ES-I3 (cell line): Measurements from ENCODE around the gene SH3TC1.

Experiments used
- H3K36me3 ChIP-seq: 2 replicates; pipeline ENCODE4 v1.6.1; 2013; ENCODE audit warnings: mild to moderate bottlenecking, low read length, control low read depth, moderate library complexity; ENCODE audit not compliant: insufficient read depth
- H3K4me1 ChIP-seq: 2 replicates; pipeline ENCODE4 v1.6.1; 2013; ENCODE audit warnings: mild to moderate bottlenecking, control low read depth, low read length; ENCODE audit not compliant: insufficient read depth
- H3K9ac ChIP-seq: 2 replicates; pipeline ENCODE4 v1.6.1; 2013; ENCODE audit warnings: low read depth, mild to moderate bottlenecking, low read length, moderate library complexity
- H3K9me3 ChIP-seq: 2 replicates; pipeline ENCODE4 v1.6.1; 2013; ENCODE audit warnings: mild to moderate bottlenecking, low read length, moderate library complexity; ENCODE audit not compliant: control insufficient read depth, insufficient read depth

Gene SH3TC1

DNA sequence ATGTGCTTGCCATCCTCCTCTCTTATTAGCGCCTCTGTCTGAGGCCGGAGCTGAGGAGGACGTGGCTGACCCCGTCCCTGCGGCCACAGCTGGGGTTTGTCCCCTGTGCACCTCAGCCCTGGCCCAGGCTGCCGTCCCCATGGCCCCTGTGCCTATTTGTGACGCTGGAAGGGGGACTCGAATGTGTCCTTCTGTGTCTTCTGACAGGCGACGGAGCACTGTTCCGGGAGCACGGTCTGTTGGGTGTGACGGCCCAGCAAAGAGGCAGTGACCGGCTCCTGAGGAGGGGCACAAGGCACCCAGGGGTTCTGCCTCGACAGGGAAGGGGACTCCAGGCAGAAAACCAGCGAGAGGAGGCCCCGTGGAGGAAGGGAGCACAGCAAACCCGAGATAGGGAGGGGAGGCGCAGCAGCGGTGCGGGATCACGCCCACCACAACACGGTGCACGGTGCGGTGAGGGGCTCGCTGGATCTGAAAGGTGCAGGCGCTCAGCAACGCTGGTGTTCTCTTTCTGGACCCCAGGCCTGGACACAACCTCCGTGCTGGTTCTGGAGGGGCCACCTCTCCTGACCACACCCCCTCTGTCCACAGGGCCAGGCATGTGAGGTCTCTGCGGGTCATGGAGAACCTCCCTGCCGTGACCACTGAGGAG is 5.6 kb downstream of the SH3TC1 start:
- H3K4me1 ChIP-seq, result peaks cover 3% of the 10 kb centered on the region; the same call in 1 of the 2 replicates
- H3K36me3 ChIP-seq, result no peaks in the 10 kb centered on the region
- no peak overlapping the region for H3K9ac ChIP-seq
- no peaks in the 10 kb centered on the region for H3K9me3 ChIP-seq

- Histone ChIP-seq H3K9ac (no peak overlapping the region), H3K9me3 (no peaks in the 10 kb centered on the region), H3K36me3 (no peaks in the 10 kb centered on the region)
Observed at GRCh38 chr4:8205241-8205707, 6.2 kb downstream of the SH3TC1 start.

DNA sequence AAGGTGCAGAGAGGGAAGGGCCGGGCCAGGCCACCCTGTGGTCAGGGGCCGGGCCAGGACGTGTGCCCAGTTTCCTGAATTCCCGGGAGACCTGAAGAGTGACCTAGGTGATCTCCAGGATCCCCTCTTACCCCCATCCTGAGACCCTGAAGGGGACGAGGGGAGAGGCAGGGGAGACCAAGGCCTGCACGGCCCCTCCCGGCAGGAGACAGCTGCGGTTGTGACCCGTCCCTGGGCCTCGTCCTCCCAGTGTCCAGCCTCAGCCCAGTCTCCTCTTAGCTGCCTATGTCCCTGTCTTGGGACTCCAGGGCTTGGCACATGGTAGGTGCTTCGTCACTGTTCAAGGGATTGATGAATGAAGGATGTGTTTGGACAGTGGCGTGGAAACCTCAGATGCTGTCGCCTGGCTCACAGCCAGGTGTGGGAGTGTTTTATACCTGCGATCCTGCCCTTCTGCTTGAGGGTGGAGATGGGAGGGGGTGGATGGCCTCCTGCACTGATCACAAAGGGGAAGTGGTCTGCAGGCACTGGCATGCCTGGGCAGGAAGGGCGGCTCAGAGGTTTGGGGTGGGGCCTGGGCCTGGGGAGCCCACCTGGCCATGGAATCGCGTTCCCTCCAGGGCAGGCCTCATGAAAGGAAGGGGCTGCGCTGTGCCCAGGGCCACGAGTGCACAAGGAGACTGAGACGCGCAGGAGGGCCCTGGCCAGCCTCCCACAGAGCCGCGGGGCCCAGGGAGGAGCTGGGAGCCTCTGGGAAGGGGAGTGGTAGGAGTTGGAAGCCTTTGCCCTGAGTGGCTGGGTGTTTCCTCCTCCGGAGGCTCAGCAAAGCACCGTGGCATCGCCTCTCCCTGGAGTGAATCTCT is 6.9 kb downstream of the SH3TC1 start:
- Histone ChIP-seq H3K36me3 (no peaks in the 10 kb centered on the region), H3K9ac (no peak overlapping the region), H3K9me3 (no peaks in the 10 kb centered on the region)

More at GRCh38 chr4:8205241-8205707, 6.2 kb downstream of the SH3TC1 start:
- peaks cover 3% of the 10 kb centered on the region; the same call in 1 of the 2 replicates for H3K4me1 ChIP-seq

DNA sequence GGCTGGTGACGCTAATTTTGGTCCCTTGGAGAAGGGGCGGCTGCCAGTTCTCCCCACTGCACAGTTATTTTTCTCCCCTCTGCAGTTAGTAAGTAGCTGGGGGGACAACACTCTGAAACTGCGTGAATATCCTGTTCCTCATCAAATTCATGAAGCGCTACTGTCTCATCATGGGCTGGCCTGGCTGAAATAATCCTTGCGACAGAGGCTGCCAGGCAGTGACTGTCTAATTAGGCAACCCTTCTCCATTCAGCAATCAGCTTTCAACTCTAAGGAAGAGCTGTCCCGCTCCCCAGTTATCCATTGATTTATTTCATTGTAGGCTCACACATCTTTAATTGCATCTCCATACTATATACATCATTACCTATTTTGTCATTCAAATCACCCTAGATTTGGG is 8.2 kb downstream of the SH3TC1 start:
- no peak overlapping the region for H3K9ac ChIP-seq
- no peaks in the 10 kb centered on the region for H3K9me3 ChIP-seq
- H3K4me1 ChIP-seq, result peaks cover 3% of the 10 kb centered on the region; the same call in 1 of the 2 replicates
- no peaks in the 10 kb centered on the region for H3K36me3 ChIP-seq

More for the DNA sequence above, 6.9 kb downstream of the SH3TC1 start:
- H3K4me1 ChIP-seq, result peaks cover under 1% of the 10 kb centered on the region; the same call in 1 of the 2 replicates

DNA sequence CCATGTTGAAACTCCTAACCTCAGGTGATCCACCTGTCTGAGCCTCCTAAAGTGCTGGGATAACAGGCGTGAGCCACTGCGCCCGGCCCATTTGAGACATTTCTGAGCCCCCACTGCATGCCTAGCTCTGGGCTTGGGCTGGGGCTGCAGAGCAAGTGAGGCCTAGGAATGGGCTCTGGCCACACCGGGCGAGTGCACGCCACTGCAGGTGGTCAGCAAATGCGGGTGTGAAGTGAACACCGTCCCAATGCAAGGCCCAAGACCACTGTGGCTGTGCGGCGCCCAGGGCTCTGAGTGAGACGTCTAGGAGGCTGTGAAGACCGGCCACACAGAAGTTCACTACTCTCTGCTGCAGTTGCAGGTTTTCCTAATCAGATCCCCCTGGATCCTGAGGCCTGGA is 9.5 kb downstream of the SH3TC1 start:
- no peaks in the 10 kb centered on the region for H3K9me3 ChIP-seq
- H3K36me3 ChIP-seq, result no peaks in the 10 kb centered on the region
- H3K4me1 ChIP-seq, result peaks cover 3% of the 10 kb centered on the region; the same call in 1 of the 2 replicates
- no peak overlapping the region for H3K9ac ChIP-seq

DNA sequence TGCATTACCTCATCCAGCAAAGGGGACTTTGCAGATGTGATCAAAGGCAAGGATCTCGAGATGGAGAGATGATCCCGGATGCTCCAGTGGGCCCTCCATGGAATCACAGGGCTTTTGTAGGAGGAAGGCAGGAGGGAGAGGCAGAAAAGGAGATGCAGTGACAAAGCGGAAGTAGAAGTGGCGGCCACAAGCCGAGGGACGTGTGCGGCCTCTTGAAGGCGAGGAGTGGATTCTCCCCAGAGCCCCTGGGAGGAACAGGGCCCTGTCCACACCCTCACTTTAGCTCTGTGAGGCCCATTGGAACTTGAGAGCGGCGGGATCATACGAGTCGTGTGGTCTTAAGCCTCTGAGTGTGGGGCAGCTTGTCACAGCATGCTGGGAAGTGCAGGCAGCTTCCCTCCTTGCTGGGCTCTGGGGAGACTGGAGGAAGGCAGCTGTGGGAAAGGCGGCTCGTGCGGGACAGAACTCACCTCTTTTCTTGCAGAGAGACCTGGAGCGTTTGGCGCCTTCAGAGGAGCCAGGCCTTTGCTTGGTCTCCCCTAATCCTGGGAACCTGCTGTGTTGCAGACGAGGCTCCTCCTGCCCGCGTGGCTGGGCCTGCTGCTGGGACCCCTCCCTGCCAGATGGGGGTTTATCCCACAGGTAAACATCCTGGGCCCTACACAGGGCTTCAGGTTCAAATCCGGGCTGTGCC is 10.2 kb downstream of the SH3TC1 start:
- no peaks in the 10 kb centered on the region for H3K9me3 ChIP-seq
- no peaks in the 10 kb centered on the region for H3K36me3 ChIP-seq
- H3K4me1 ChIP-seq, result peaks cover 3% of the 10 kb centered on the region; the same call in 1 of the 2 replicates
- no peak overlapping the region for H3K9ac ChIP-seq

GRCh38 chr4:8210010-8210409 is 10.9 kb downstream of the SH3TC1 start:
- Histone ChIP-seq H3K9me3 (no peaks in the 10 kb centered on the region), H3K9ac (no peak overlapping the region), H3K36me3 (no peaks in the 10 kb centered on the region), H3K4me1 (peaks cover 3% of the 10 kb centered on the region; the same call in 1 of the 2 replicates)

- Histone ChIP-seq H3K4me1 (peaks cover 3% of the 10 kb centered on the region; the same call in 1 of the 2 replicates), H3K9ac (no peak overlapping the region), H3K36me3 (no peaks in the 10 kb centered on the region), H3K9me3 (no peaks in the 10 kb centered on the region)
Observed at GRCh38 chr4:8210616-8211015, 11.5 kb downstream of the SH3TC1 start.

DNA sequence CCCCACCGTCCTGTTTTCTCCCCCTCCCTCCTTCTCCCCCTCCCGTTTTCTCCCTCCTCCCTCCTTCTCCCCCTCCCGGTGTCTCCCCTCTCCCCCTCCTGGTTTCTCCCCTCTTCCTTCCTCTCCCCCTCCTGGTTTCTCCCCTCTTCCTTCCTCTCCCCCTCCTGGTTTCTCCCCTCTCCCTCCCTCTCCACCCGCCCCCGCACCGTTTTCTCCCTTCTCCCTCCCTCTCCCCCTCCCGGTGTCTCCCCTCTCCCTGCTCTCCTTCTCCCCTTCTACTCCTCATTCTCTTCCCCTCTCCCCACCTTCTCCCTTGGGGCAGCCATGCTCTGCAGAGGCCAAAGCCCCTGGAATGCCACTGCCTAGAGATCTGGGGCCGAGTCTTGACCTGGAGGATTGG is 12.2 kb downstream of the SH3TC1 start:
- Histone ChIP-seq H3K4me1 (peaks cover 3% of the 10 kb centered on the region; the same call in 1 of the 2 replicates), H3K9me3 (no peaks in the 10 kb centered on the region), H3K9ac (no peak overlapping the region), H3K36me3 (no peaks in the 10 kb centered on the region)

GRCh38 chr4:8211737-8212581 is 12.9 kb downstream of the SH3TC1 start:
- H3K4me1 ChIP-seq, result peaks cover 3% of the 10 kb centered on the region; the same call in 1 of the 2 replicates
- H3K36me3 ChIP-seq, result no peaks in the 10 kb centered on the region
- no peaks in the 10 kb centered on the region for H3K9me3 ChIP-seq
- H3K9ac ChIP-seq, result no peak overlapping the region

DNA sequence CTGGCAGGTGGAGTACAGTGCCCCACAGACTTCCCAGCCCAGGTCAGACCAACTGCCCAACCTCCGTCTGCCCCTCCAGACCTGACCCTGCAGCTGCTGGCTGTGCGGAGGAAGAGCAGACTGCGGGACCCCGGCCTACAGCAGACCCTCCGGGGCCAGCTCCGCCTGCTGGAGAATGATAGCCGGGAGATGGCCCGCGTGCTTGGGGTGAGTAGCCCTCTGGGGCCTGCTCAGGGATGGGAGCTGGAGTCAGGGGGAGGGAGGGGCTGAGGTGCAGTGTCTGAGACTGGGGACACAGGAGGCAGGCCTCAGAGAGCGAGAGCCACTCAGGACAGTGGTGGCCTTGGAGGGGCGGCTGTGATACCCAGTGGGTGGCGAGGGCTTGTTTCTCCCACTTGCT is 13.5 kb downstream of the SH3TC1 start:
- Histone ChIP-seq H3K4me1 (peaks cover 3% of the 10 kb centered on the region; the same call in 1 of the 2 replicates), H3K36me3 (no peaks in the 10 kb centered on the region), H3K9me3 (no peaks in the 10 kb centered on the region), H3K9ac (no peak overlapping the region)

GRCh38 chr4:8213121-8213520 is 14.0 kb downstream of the SH3TC1 start:
- Histone ChIP-seq H3K36me3 (no peaks in the 10 kb centered on the region), H3K9me3 (no peaks in the 10 kb centered on the region), H3K9ac (no peak overlapping the region), H3K4me1 (peaks cover 3% of the 10 kb centered on the region; the same call in 1 of the 2 replicates)

DNA sequence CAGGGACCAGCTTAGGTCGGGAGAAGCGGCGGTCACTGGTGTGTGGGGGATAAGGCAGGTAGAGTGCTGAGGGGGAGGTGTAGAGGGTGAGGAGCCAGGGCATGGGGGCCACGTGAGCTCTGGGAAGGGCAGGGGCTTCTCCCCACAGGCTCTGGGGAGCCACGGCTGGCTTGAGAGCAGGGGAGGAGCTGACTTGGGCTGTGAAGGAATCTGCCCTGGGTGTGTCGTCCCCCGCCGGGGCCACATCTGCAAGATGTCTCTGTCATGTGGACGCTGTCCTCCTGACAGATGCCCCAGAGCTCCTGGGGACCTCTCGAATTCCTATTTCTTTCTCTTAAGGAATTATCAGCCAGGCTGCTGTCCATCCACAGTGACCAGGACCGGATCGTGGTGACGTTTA is 15.0 kb downstream of the SH3TC1 start:
- Histone ChIP-seq H3K9ac (no peak overlapping the region), H3K4me1 (peaks cover 3% of the 10 kb centered on the region; the same call in 1 of the 2 replicates), H3K36me3 (no peaks in the 10 kb centered on the region), H3K9me3 (no peaks in the 10 kb centered on the region)
